Measurements from ENCODE around the gene BUB3.
"Not testable (repeated sequence)": the region's sequence is repeated elsewhere in the genome, so short reads cannot be mapped to it uniquely, and the experiment has no call there.

The BUB3 gene

GRCh38 chr10:123154711-123155505 is 706 bp downstream of the BUB3 start:
- no peak for DNase-seq (ENCODE audit: low spot score)

GRCh38 chr10:123156078-123156477 is 1.9 kb downstream of the BUB3 start:
- DNase-seq (ENCODE audit: low spot score), result no peak

- no peak for DNase-seq (ENCODE audit: low spot score)
These were observed 3.0 kb downstream of the BUB3 start for GRCh38 chr10:123157210-123157609.

- DNase-seq (ENCODE audit: low spot score), result no peak
These were observed 4.5 kb downstream of the BUB3 start for GRCh38 chr10:123158682-123159081.

- no peak for DNase-seq (ENCODE audit: low spot score)
These were observed 6.2 kb downstream of the BUB3 start for GRCh38 chr10:123160311-123160980.

- DNase-seq (ENCODE audit: low spot score), result no peak
These were observed 10.1 kb downstream of the BUB3 start for GRCh38 chr10:123164319-123164718.

- DNase-seq (ENCODE audit: low spot score), result no peak
These were observed 11.4 kb downstream of the BUB3 start for GRCh38 chr10:123165445-123166072.

GRCh38 chr10:123166618-123167017 is 12.4 kb downstream of the BUB3 start:
- DNase-seq (ENCODE audit: low spot score), result no peak

- no peak for DNase-seq (ENCODE audit: low spot score)
These were observed 16.8 kb downstream of the BUB3 start for GRCh38 chr10:123170961-123171360.

- DNase-seq (ENCODE audit: low spot score), result not testable (repeated sequence)
These were observed 17.4 kb downstream of the BUB3 start for GRCh38 chr10:123171616-123172015.

- no peak for DNase-seq (ENCODE audit: low spot score)
These were observed 21.5 kb downstream of the BUB3 start for GRCh38 chr10:123175389-123176387.

- not testable (repeated sequence) for DNase-seq (ENCODE audit: low spot score)
These were observed 24.2 kb downstream of the BUB3 start for GRCh38 chr10:123178390-123178789.

- no peak for DNase-seq (ENCODE audit: low spot score)
These were observed 26.2 kb downstream of the BUB3 start for GRCh38 chr10:123180101-123181090.

GRCh38 chr10:123183724-123184123 is 29.5 kb downstream of the BUB3 start:
- no peak for DNase-seq (ENCODE audit: low spot score)

- no peak for DNase-seq (ENCODE audit: low spot score)
These were observed 33.6 kb downstream of the BUB3 start for GRCh38 chr10:123187781-123188180.

GRCh38 chr10:123191886-123192285 is 37.7 kb downstream of the BUB3 start:
- DNase-seq (ENCODE audit: low spot score), result no peak

- no peak for DNase-seq (ENCODE audit: low spot score)
These were observed 39.9 kb downstream of the BUB3 start for GRCh38 chr10:123194056-123194455.

GRCh38 chr10:123200531-123200930 is 46.3 kb downstream of the BUB3 start:
- DNase-seq (ENCODE audit: low spot score), result no peak

- DNase-seq (ENCODE audit: low spot score), result no peak
These were observed 48.3 kb downstream of the BUB3 start for GRCh38 chr10:123202506-123202905.

GRCh38 chr10:123203393-123204126 is 49.4 kb downstream of the BUB3 start:
- no peak for DNase-seq (ENCODE audit: low spot score)
